Sigmoid colon (tissue), 7 donors: ENCODE measurements around the gene SLC51A. TPM values are rescaled to one million over a fixed set of nuclear protein-coding genes. Genes with fewer than 3 reads are reported as not detected.
"Not testable (repeated sequence)": the region's sequence is repeated elsewhere in the genome, so short reads cannot be mapped to it uniquely, and the experiment has no call there.

ENCODE experiments used
- DNase-seq: peaks from one replicate; pipeline ENCODE4 v3.0.0-alpha.2; 2019
- H3K27ac ChIP-seq, 4 donors: fragments of 200-600 bp; sonication (generic); one replicate each; pipeline ENCODE4 v1.5.1; 2016 to 2019; ENCODE audit warnings: mild to moderate bottlenecking in 1 of 4
- H3K27me3 ChIP-seq, 3 donors: fragments of 200-600 bp; sonication (generic); one replicate each; pipeline ENCODE4 v1.5.1; 2019; ENCODE audit warnings: mild to moderate bottlenecking in 1 of 3
- H3K36me3 ChIP-seq, 4 donors: fragments of 200-600 bp; sonication (generic); one replicate each; pipeline ENCODE4 v1.5.1; 2016 to 2019
- H3K4me1 ChIP-seq, 4 donors: fragments of 200-600 bp; sonication (generic); one replicate each; pipeline ENCODE4 v1.5.1; 2017 to 2019
- H3K4me3 ChIP-seq, 4 donors: fragments of 200-600 bp; sonication (generic); one replicate each; pipeline ENCODE4 v1.5.1; 2017 to 2019; ENCODE audit warnings: mild to moderate bottlenecking in 2 of 4, moderate library complexity in 1 of 4
- H3K9me3 ChIP-seq, 4 donors: fragments of 200-600 bp in 3 of 4; sonication (generic) in 3 of 4; one replicate each; pipeline versions ENCODE4 v1.5.1 to v1.6.1; 2013 to 2019
- EP300 ChIP-seq, 4 donors: sonication (generic); formaldehyde crosslinking; IDR thresholded peaks; one replicate each; pipeline ENCODE4 v1.6.1; 2017; ENCODE audit warnings: antibody characterized with exemption in 4 of 4
- POLR2A ChIP-seq, 2 donors: fragments of 450-650 bp; IDR thresholded peaks; one replicate each; pipeline ENCODE4 v1.6.1; 2016; ENCODE audit warnings: antibody characterized with exemption in 2 of 2, mild to moderate bottlenecking in 2 of 2, moderate library complexity in 2 of 2
- POLR2AphosphoS5 ChIP-seq, 4 donors: sonication (generic); formaldehyde crosslinking; IDR thresholded peaks; one replicate each; pipeline ENCODE4 v1.6.1; 2017; ENCODE audit warnings: antibody characterized with exemption in 4 of 4
- WGBS, 2 donors: extraction: QIAGEN DNeasy Blood & Tissue Kit; methylation state at CpG; one replicate each; pipeline ENCODE4 v1.1.7; 2013; 5-methylcytosine and 5-hydroxymethylcytosine counted together
- intact Hi-C: fragments of 100-400 bp; cut with DNase I; formaldehyde crosslinking; loops from one replicate; pipeline ENCODE4 v1.15.1; 2023
- polyA plus RNA-seq, 3 donors: library from polyadenylated mRNA; stranded (reverse); fragments of 200-250 nt; gene quantifications; one replicate each; pipeline ENCODE4 v1.2.3, GENCODE V29; 2013
- total RNA-seq, 4 donors: library from RNA; depleted of rRNA; stranded (reverse); fragments of >200 nt; gene quantifications; one replicate each; pipeline ENCODE4 v1.1.0, GENCODE V29; 2016
- TF ChIP-seq, protein P1 (sequence below), 4 experiments: fragments of 450-650 bp in 3 of 4; fragments of 200-600 bp in 1 of 4; IDR thresholded peaks; one replicate each; pipeline ENCODE4 v1.5.1; 2016 to 2019; ENCODE audit warnings: antibody characterized with exemption in 4 of 4, mild to moderate bottlenecking in 3 of 4, moderate library complexity in 2 of 4
- donor health status: healthy with polysubstance abuse.
- donor health status: Bipolar disorder and iron deficiency.
- donor health status: healthy.

SLC51A gene
- total and polyA plus RNA-seq, 7 donors, result 7.8 to 22.7 (median 11.1) TPM; not detected in 4

DNA sequence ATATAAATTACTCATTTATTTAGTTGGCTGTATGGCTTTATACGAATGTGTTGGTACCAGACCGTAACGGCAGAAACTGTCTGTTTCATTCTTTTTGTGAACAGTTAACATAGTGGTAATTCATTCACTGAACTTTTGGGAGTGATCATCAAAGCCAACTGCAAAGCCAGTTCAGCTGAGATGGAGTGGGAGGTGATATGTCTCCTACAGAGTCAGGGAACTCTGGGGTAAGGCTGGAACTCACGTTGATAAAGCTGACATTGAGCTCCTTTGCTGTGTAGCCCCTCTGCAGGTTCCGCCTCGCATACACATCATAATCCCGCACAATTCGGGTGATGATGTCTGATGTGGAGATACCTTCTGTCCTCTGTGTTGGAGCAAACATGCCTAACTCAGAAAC, 25.4 kb downstream of the SLC51A start:
- 90% methylated on average over 8 of the region's 8 CpGs for WGBS, 2 donors
- TF ChIP-seq, protein P1, sequence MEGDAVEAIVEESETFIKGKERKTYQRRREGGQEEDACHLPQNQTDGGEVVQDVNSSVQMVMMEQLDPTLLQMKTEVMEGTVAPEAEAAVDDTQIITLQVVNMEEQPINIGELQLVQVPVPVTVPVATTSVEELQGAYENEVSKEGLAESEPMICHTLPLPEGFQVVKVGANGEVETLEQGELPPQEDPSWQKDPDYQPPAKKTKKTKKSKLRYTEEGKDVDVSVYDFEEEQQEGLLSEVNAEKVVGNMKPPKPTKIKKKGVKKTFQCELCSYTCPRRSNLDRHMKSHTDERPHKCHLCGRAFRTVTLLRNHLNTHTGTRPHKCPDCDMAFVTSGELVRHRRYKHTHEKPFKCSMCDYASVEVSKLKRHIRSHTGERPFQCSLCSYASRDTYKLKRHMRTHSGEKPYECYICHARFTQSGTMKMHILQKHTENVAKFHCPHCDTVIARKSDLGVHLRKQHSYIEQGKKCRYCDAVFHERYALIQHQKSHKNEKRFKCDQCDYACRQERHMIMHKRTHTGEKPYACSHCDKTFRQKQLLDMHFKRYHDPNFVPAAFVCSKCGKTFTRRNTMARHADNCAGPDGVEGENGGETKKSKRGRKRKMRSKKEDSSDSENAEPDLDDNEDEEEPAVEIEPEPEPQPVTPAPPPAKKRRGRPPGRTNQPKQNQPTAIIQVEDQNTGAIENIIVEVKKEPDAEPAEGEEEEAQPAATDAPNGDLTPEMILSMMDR (IDR thresholded peaks at IDR 0.05), result no peak
- TF ChIP-seq POLR2AphosphoS5 (IDR thresholded peaks at IDR 0.05), result no peak
- TF ChIP-seq EP300 (IDR thresholded peaks at IDR 0.05), result no peak
- TF ChIP-seq POLR2A (IDR thresholded peaks at IDR 0.05), result no peak

DNA sequence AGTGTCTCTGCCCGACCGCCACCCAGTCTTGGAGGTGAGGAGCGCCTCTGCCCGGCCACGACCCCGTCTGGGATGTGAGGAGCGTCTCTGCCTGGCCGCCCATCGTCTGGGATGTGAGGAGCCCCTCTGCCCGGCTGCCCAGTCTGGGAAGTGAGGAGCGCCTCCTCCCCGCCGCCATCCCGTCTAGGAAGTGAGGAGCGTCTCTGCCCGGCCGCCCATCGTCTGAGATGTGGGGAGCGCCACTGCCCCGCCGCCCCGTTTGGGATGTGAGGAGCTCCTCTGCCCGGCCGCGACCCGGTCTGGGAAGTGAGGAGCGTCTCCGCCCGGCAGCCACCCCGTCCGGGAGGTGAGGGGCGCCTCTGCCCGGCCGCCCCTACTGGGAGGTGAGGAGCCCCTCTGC, 27.8 kb downstream of the SLC51A start:
- H3K27me3 ChIP-seq, DNase-seq, H3K4me3 ChIP-seq, H3K4me1 ChIP-seq, intact Hi-C loops, H3K9me3 ChIP-seq, H3K27ac ChIP-seq: not testable (repeated sequence)
- H3K36me3 ChIP-seq, result peaks cover 0 to 72% (median 32%) of the 10 kb centered on the region in 4 donors
- WGBS, 2 donors, result 98% methylated on average over 34 of the region's 34 CpGs

More for the DNA sequence above, 25.4 kb downstream of the SLC51A start:
- H3K4me1 ChIP-seq, result no peaks in the 10 kb centered on the region
- DNase-seq, result no peak
- peaks cover 10 to 76% (median 34%) of the 10 kb centered on the region in 4 donors for H3K36me3 ChIP-seq
- no peak overlapping the region for H3K4me3 ChIP-seq
- H3K27ac ChIP-seq, result no peak overlapping the region
- intact Hi-C loops, result no loop called here
- H3K27me3 ChIP-seq, result no peaks in the 10 kb centered on the region
- no peaks in the 10 kb centered on the region for H3K9me3 ChIP-seq

- no peak overlapping the region for H3K4me3 ChIP-seq
- H3K27ac ChIP-seq, result no peak overlapping the region
- peaks cover 0 to 46% (median 25%) of the 10 kb centered on the region in 4 donors for H3K36me3 ChIP-seq
- H3K9me3 ChIP-seq, result no peaks in the 10 kb centered on the region
- no peaks in the 10 kb centered on the region for H3K27me3 ChIP-seq
- TF ChIP-seq, protein P1 (IDR thresholded peaks at IDR 0.05), result no peak
- TF ChIP-seq EP300 (IDR thresholded peaks at IDR 0.05) (no peak), POLR2AphosphoS5 (IDR thresholded peaks at IDR 0.05) (no peak), POLR2A (IDR thresholded peaks at IDR 0.05) (no peak)
- no peaks in the 10 kb centered on the region for H3K4me1 ChIP-seq
- DNase-seq, result no peak
- intact Hi-C loops, result no loop called here
- WGBS, 2 donors, result 90 to 91% methylated on average over 13 of the region's 13 CpGs
Observed at GRCh38 chr3:196246612-196247308, 30.4 kb downstream of the SLC51A start.

GRCh38 chr3:196251918-196252317, 35.6 kb downstream of the SLC51A start:
- intact Hi-C loops, result no loop called here
- Histone ChIP-seq H3K4me3 (no peak overlapping the region), H3K36me3 (peaks cover 5 to 47% (median 20%) of the 10 kb centered on the region in 4 donors), H3K27me3 (no peaks in the 10 kb centered on the region), H3K4me1 (no peaks in the 10 kb centered on the region), H3K27ac (no peak overlapping the region), H3K9me3 (no peaks in the 10 kb centered on the region)
- WGBS, 2 donors, result 91 to 94% methylated on average over 16 of the region's 16 CpGs
- TF ChIP-seq POLR2AphosphoS5 (IDR thresholded peaks at IDR 0.05) (no peak), POLR2A (IDR thresholded peaks at IDR 0.05) (no peak), EP300 (IDR thresholded peaks at IDR 0.05) (no peak)
- TF ChIP-seq, protein P1 (IDR thresholded peaks at IDR 0.05), result no peak
- no peak for DNase-seq

DNA sequence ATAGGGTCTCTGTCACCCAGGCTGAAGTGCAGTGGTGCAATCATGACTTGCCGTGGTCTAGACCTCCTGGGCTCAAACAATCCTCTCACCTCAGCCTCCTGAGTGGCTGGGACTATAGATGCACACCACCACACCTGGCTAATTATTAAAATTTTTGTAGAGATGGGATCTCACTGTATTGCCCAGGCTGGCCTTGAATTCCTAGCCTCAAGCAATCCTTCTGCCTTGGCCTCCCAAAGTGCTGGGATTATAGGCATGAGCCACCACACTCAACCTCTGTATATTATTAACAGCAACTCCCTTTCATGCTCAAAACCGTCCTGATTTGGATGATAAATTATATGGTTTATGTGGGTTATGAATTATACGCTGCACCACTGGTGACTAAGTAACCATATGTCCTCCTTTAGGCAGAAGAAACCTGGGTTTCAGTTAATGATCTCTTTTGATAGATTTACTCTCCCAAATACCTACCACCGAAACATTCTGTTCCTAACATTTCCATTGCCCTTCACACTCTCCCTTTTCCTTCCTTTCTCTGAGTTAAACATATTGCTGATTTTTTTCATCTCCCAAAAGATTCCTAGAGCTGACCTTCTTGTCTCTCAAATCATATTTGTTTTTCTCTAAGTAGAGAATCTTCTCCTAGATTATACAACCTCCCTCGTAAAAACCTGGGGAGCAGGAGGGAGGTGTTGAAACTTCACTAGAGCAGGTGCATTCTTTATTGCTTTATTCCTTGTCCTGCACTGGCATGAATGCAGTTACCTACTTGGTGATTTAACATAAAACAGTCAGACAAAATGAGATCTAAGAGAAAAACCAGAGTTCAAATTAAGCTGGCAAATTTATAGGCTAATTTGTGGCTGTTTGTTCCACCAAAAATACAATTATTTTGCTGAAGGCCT, 38.3 kb downstream of the SLC51A start:
- Histone ChIP-seq H3K27me3 (no peaks in the 10 kb centered on the region), H3K36me3 (peaks cover 0 to 37% (median 11%) of the 10 kb centered on the region in 4 donors), H3K4me3 (no peak overlapping the region), H3K27ac (no peak overlapping the region), H3K9me3 (no peaks in the 10 kb centered on the region), H3K4me1 (no peaks in the 10 kb centered on the region)
- DNase-seq, result no peak
- intact Hi-C loops, result no loop called here
- WGBS, 2 donors, result 22 to 58% methylated on average over 5 of the region's 5 CpGs
- TF ChIP-seq EP300 (IDR thresholded peaks at IDR 0.05), result no peak
- no peak for TF ChIP-seq POLR2AphosphoS5 (IDR thresholded peaks at IDR 0.05)
- TF ChIP-seq, protein P1 (IDR thresholded peaks at IDR 0.05), result no peak
- TF ChIP-seq POLR2A (IDR thresholded peaks at IDR 0.05), result no peak
